ENCODE results near the gene UMODL1.

- TF ChIP-seq CTCF (IDR thresholded peaks at IDR 0.05; ENCODE audit: insufficient read depth, low read length) = no peak
- TF ChIP-seq POLR2AphosphoS5 (IDR thresholded peaks at IDR 0.05; ENCODE audit: low read depth) = no peak
- TF ChIP-seq, protein P1, sequence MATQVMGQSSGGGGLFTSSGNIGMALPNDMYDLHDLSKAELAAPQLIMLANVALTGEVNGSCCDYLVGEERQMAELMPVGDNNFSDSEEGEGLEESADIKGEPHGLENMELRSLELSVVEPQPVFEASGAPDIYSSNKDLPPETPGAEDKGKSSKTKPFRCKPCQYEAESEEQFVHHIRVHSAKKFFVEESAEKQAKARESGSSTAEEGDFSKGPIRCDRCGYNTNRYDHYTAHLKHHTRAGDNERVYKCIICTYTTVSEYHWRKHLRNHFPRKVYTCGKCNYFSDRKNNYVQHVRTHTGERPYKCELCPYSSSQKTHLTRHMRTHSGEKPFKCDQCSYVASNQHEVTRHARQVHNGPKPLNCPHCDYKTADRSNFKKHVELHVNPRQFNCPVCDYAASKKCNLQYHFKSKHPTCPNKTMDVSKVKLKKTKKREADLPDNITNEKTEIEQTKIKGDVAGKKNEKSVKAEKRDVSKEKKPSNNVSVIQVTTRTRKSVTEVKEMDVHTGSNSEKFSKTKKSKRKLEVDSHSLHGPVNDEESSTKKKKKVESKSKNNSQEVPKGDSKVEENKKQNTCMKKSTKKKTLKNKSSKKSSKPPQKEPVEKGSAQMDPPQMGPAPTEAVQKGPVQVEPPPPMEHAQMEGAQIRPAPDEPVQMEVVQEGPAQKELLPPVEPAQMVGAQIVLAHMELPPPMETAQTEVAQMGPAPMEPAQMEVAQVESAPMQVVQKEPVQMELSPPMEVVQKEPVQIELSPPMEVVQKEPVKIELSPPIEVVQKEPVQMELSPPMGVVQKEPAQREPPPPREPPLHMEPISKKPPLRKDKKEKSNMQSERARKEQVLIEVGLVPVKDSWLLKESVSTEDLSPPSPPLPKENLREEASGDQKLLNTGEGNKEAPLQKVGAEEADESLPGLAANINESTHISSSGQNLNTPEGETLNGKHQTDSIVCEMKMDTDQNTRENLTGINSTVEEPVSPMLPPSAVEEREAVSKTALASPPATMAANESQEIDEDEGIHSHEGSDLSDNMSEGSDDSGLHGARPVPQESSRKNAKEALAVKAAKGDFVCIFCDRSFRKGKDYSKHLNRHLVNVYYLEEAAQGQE (IDR thresholded peaks at IDR 0.05; ENCODE audit: insufficient replicate concordance, low read depth) = no peak
- no peak for TF ChIP-seq GABPA (IDR thresholded peaks at IDR 0.05; ENCODE audit: low read depth)
Measured at GRCh38 chr21:42148584-42148983, 77.5 kb downstream of the UMODL1 start.
